GM19467 (cell line): ENCODE measurements around the gene PTH2R.
"Not testable (repeated sequence)": the region's sequence is repeated elsewhere in the genome, so short reads cannot be mapped to it uniquely, and the experiment has no call there.

ENCODE experiments used
- ATAC-seq: cut with Tn5 transposase; IDR thresholded peaks from one replicate; pipeline ENCODE4 v1.9.1; 2021; ENCODE audit warnings: mild to moderate bottlenecking, moderate library complexity; ENCODE audit not compliant: unreplicated experiment

Gene PTH2R

GRCh38 chr2:208406474-208407451 lies at the start of gene PTH2R:
Gene PTH2R, plus strand, starts transcription at chr2:208406792. Its CDS starts 252 bp downstream, at chr2:208407044.
- ATAC-seq: no peak

- ATAC-seq: no peak
Observed at GRCh38 chr2:208356846-208357574, 49.6 kb upstream of the PTH2R start.

GRCh38 chr2:208358758-208359631 lies 47.6 kb upstream of the PTH2R start:
- no peak for ATAC-seq

- no peak for ATAC-seq
Observed at GRCh38 chr2:208359632-208359986, 47.0 kb upstream of the PTH2R start.

- no peak for ATAC-seq
Observed at GRCh38 chr2:208360259-208361076, 46.1 kb upstream of the PTH2R start.

- no peak for ATAC-seq
Observed at GRCh38 chr2:208361077-208361441, 45.5 kb upstream of the PTH2R start.

GRCh38 chr2:208363485-208363884 lies 43.1 kb upstream of the PTH2R start:
- peak; percentile 50 for ATAC-seq

- ATAC-seq: peak; percentile 33
Observed at GRCh38 chr2:208366215-208367127, 40.1 kb upstream of the PTH2R start.

GRCh38 chr2:208369091-208369490 lies 37.5 kb upstream of the PTH2R start:
- no peak for ATAC-seq

- ATAC-seq: no peak
Observed at GRCh38 chr2:208370881-208371633, 35.5 kb upstream of the PTH2R start.

- ATAC-seq: no peak
Observed at GRCh38 chr2:208371634-208371935, 35.0 kb upstream of the PTH2R start.

- no peak for ATAC-seq
Observed at GRCh38 chr2:208373460-208374089, 33.0 kb upstream of the PTH2R start.

- ATAC-seq: no peak
Observed at GRCh38 chr2:208375491-208376068, 31.0 kb upstream of the PTH2R start.

- ATAC-seq: not testable (repeated sequence)
Observed at GRCh38 chr2:208377344-208377860, 29.2 kb upstream of the PTH2R start.

GRCh38 chr2:208379192-208379591 lies 27.4 kb upstream of the PTH2R start:
- ATAC-seq: no peak

GRCh38 chr2:208384637-208385036 lies 22.0 kb upstream of the PTH2R start:
- no peak for ATAC-seq

- ATAC-seq: no peak
Observed at GRCh38 chr2:208386541-208386940, 20.1 kb upstream of the PTH2R start.

GRCh38 chr2:208389940-208390339 lies 16.7 kb upstream of the PTH2R start:
- no peak for ATAC-seq
